HG03135 (cell line): ENCODE results near the gene GPHN.
"Not testable (repeated sequence)": the region's sequence is repeated elsewhere in the genome, so short reads cannot be mapped to it uniquely, and the experiment has no call there.

ENCODE experiments used
- ATAC-seq: cut with Tn5 transposase; IDR thresholded peaks from one replicate; pipeline ENCODE4 v1.9.1; 2021; ENCODE audit warnings: mild to moderate bottlenecking, moderate library complexity; ENCODE audit not compliant: unreplicated experiment

Gene GPHN

GRCh38 chr14:67016856-67017255, 508.9 kb downstream of the GPHN start:
- no peak for ATAC-seq

GRCh38 chr14:67018720-67019119, 510.8 kb downstream of the GPHN start:
- no peak for ATAC-seq

GRCh38 chr14:67019796-67020195, 511.8 kb downstream of the GPHN start:
- no peak for ATAC-seq

- no peak for ATAC-seq
Observed at GRCh38 chr14:67031920-67032774, 524.2 kb downstream of the GPHN start.

GRCh38 chr14:67045440-67045839, 537.5 kb downstream of the GPHN start:
- ATAC-seq = no peak

GRCh38 chr14:67050896-67051295, 542.9 kb downstream of the GPHN start:
- ATAC-seq = no peak

GRCh38 chr14:67056684-67057083, 548.7 kb downstream of the GPHN start:
- ATAC-seq = no peak

GRCh38 chr14:67059596-67059995, 551.6 kb downstream of the GPHN start:
- ATAC-seq = no peak

DNA sequence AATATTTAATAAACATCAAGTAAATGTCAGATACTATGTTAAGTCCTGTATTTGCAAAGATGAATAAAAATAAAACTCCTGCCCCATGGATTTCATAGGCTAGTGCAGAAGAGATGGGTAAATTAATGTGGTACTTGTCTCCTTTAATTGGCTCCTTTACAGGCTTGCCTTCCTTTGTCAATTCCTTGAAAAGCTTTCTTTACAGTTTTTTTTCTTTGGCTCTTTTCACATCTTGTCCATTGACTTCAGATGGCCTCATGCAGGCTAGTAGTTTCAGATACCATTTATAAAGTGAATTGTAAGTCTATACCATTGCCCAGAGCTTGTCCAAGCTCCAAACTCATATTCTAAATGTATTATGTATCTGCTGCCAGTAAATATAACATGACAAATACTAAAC, 552.6 kb downstream of the GPHN start:
- ATAC-seq = no peak

GRCh38 chr14:67067070-67067814, 559.3 kb downstream of the GPHN start:
- not testable (repeated sequence) for ATAC-seq

- ATAC-seq = no peak
Observed at GRCh38 chr14:67068251-67068650, 560.3 kb downstream of the GPHN start.

GRCh38 chr14:67071506-67071905, 563.6 kb downstream of the GPHN start:
- ATAC-seq = no peak

GRCh38 chr14:67077921-67078320, 570.0 kb downstream of the GPHN start:
- no peak for ATAC-seq

GRCh38 chr14:67079846-67080245, 571.9 kb downstream of the GPHN start:
- no peak for ATAC-seq

DNA sequence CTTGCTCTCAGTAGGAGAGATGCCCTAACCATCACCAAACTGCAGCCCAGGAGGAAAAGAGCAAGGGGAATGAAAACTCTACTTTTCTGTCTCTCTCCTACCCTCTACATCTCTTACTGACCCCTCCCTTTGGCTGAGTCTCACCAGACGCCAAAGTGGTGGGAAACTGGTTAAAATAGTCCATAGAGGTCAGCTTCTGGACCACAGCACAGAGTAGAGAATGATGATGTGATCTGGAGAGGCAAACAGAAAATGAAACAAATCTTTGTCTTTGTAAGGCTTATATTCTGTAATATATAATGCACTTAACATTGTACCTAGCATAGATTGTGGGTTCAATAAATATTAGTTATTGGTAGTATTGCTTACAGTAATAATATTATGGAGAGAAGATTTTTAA, 600.3 kb downstream of the GPHN start:
- no peak for ATAC-seq

GRCh38 chr14:67111022-67111421, 603.1 kb downstream of the GPHN start:
- ATAC-seq = no peak

DNA sequence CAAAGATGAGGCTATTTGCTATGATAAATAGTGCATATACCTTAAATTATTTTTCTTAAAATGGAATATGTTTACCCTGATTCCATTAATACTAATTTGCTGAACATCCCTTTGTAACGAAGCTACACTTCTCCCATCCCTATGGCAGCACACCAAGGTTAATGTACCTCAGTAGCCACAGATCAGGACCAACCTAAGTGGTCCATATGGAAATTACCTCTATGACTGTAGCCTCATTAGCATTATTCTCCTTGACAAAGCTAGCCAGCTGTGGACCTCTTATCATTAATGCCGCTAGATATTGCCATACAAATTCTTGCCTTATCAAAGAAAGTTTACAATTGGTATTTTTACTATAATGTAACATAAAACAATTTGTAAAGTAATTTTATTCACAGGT, 604.4 kb downstream of the GPHN start:
- no peak for ATAC-seq

- no peak for ATAC-seq
Observed at GRCh38 chr14:67127174-67127573, 619.2 kb downstream of the GPHN start.

DNA sequence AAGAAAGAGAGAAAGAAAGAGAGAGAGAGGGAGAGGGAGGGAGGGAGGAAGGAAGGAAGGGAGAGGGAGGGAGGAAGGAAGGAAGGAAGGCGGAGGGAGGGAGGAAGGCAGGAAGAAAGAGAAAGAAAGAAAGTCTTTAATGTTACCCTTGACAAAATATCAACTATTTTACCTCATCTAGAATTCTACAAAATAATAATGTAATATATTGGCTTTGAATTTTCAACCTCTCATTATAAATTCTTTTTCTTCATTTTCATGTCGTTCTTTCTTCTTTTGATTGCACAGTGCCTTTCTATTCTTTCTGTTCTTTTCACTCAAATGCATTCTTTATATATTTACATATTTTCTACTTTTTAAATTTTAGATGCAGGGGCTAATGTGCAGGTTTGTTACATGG, 621.8 kb downstream of the GPHN start:
- no peak for ATAC-seq

DNA sequence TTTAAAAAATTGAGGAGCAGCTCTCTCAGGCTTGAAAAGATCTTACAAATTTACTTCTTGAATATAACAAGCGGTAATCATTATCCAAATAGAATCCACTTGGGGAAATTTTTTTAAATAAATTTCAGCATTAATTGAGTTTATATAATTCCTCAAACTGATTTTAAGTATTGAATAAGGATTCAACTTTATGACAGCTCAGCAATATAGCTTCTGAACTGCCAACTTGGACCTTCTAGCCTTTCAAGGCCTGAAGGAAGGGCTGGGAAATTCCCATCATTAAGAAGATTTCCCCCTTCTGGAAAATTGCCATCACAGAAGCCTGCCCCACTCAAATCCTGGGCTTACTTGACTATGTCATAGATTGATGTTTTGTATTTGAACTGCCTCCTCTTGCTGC, 623.7 kb downstream of the GPHN start:
- ATAC-seq = no peak

DNA sequence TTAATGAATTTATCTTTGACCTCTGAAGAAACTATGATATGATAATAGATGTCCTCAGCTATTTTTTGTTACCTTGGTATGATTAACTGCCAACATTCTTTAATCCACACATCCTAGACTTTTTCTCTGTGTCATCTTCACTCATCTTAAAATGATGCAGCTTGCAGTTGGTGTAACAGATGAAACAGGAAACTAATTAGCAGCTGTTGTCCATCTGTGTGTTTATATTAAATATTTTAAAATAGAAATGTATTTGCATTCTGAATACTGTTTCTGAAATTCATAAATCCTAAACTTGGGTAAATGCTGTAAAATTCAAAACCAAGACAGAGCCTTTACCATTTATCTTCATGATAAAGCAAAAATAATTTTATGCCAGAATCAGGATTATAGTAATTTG, 625.2 kb downstream of the GPHN start:
- no peak for ATAC-seq
